Vagina (tissue), 2 donors: Measurements from ENCODE around the gene ATP8B2. TPM values are rescaled to one million over a fixed set of nuclear protein-coding genes. Genes with fewer than 3 reads are reported as not detected.
"Not testable (repeated sequence)": the region's sequence is repeated elsewhere in the genome, so short reads cannot be mapped to it uniquely, and the experiment has no call there.

Experiments
- DNase-seq, 2 donors: peaks; one replicate each; pipeline ENCODE4 v3.0.0-alpha.2; 2017; ENCODE audit errors: extremely low spot score in 2 of 2
- H3K27ac ChIP-seq: fragments of 200-600 bp; sonication (generic); one replicate; pipeline ENCODE4 v1.5.1; 2019
- H3K27me3 ChIP-seq: fragments of 200-600 bp; sonication (generic); one replicate; pipeline ENCODE4 v1.5.1; 2019
- H3K36me3 ChIP-seq, 2 donors: fragments of 200-600 bp; sonication (generic); one replicate each; pipeline ENCODE4 v1.5.1; 2017 to 2019
- H3K4me1 ChIP-seq: fragments of 200-600 bp; sonication (generic); one replicate; pipeline ENCODE4 v1.5.1; 2019
- H3K4me3 ChIP-seq, 2 donors: fragments of 200-600 bp; sonication (generic); 1 replicate in 1 of 2; 2 replicates in 1 of 2; pipeline ENCODE4 v1.5.1; 2016 to 2019
- H3K9me3 ChIP-seq: fragments of 200-600 bp; sonication (generic); one replicate; pipeline ENCODE4 v1.5.1; 2019
- POLR2A ChIP-seq, 2 donors: fragments of 450-650 bp; IDR thresholded peaks; one replicate each; pipeline ENCODE4 v1.6.1; 2017; ENCODE audit warnings: antibody characterized with exemption in 2 of 2, mild to moderate bottlenecking in 2 of 2, moderate library complexity in 2 of 2
- POLR2AphosphoS5 ChIP-seq, 2 donors: sonication (generic); formaldehyde crosslinking; IDR thresholded peaks; one replicate each; pipeline ENCODE4 v1.9.0; 2017; ENCODE audit warnings: antibody characterized with exemption in 2 of 2, mild to moderate bottlenecking in 2 of 2, low read depth in 1 of 2; ENCODE audit not compliant: insufficient read depth in 1 of 2
- intact Hi-C: fragments of 100-400 bp; cut with DNase I; formaldehyde crosslinking; loops from one replicate; pipeline ENCODE4 v1.15.1; 2023
- total RNA-seq: library from RNA; depleted of rRNA; stranded (reverse); fragments of >200 nt; gene quantifications from one replicate; pipeline ENCODE4 v1.2.3, GENCODE V29; 2016
- TF ChIP-seq, protein P1 (sequence below), 3 experiments: fragments of 450-650 bp in 2 of 3; fragments of 200-600 bp in 1 of 3; sonication (generic) in 1 of 3; IDR thresholded peaks; one replicate each; pipeline ENCODE4 v1.5.1; 2017 to 2019; ENCODE audit warnings: antibody characterized with exemption in 3 of 3, mild to moderate bottlenecking in 2 of 3, moderate library complexity in 2 of 3

The ATP8B2 gene, protein sequence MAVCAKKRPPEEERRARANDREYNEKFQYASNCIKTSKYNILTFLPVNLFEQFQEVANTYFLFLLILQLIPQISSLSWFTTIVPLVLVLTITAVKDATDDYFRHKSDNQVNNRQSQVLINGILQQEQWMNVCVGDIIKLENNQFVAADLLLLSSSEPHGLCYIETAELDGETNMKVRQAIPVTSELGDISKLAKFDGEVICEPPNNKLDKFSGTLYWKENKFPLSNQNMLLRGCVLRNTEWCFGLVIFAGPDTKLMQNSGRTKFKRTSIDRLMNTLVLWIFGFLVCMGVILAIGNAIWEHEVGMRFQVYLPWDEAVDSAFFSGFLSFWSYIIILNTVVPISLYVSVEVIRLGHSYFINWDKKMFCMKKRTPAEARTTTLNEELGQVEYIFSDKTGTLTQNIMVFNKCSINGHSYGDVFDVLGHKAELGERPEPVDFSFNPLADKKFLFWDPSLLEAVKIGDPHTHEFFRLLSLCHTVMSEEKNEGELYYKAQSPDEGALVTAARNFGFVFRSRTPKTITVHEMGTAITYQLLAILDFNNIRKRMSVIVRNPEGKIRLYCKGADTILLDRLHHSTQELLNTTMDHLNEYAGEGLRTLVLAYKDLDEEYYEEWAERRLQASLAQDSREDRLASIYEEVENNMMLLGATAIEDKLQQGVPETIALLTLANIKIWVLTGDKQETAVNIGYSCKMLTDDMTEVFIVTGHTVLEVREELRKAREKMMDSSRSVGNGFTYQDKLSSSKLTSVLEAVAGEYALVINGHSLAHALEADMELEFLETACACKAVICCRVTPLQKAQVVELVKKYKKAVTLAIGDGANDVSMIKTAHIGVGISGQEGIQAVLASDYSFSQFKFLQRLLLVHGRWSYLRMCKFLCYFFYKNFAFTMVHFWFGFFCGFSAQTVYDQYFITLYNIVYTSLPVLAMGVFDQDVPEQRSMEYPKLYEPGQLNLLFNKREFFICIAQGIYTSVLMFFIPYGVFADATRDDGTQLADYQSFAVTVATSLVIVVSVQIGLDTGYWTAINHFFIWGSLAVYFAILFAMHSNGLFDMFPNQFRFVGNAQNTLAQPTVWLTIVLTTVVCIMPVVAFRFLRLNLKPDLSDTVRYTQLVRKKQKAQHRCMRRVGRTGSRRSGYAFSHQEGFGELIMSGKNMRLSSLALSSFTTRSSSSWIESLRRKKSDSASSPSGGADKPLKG
- total RNA-seq, result 65.1 TPM

DNA sequence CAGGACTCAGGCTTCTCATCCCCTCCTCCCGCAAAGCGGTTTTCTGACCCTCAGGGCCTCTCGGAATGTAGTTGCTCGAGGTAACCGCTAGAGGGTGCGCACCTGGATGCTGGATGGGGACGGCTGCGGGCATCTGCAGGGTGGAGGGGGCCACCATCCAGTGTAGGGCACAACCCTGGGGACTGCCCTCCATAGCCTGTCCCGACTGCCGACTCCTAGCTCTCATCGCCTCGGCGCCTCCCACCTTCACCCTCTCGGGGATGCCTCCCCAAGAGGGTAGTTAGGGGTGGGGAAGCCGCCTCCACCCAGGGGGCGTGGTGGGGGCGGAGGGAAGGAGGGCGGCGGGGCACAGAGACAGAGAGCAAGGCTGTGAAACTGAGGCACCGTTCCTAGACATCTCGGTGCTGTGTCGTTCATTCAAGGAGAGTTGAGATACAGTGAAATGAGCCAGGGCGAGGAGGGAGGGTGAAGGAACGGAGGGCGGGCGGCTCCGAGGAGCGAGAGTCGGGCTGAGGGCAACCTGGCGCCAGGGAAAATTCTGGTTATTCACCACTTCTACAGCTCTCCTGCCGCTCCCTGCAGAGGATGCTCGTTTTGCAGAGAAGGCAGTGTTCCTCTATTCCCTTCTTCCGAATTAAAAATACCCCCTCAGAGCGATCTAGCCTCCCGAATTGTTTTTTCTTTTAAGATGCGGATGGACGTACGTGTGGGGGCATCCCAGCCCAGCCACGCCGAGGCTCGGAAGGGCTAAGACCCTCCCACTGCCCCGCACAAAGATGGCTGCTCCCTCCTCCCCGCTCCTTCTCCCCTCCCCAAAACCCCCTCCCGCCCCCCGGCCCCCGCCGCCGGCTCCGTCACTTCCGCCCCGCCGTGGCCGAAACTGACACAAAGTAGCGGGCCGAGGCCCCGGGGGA, at the start of gene ATP8B2:
TSS of gene ATP8B2 (plus strand) at position 857 of the 914 bp plus-strand sequence. CDS start 2,617 bp downstream, outside the sequence.
- Histone ChIP-seq H3K4me3 (peak within 1 kb of the TSS; percentile 64 to 81), H3K27ac (peak within 1 kb of the TSS; percentile 98), H3K27me3 (no peaks in the 10 kb centered on the region), H3K9me3 (no peaks in the 10 kb centered on the region), H3K4me1 (peaks cover 39% of the 10 kb centered on the region), H3K36me3 (no peaks in the 10 kb centered on the region)
- intact Hi-C loops, result loop anchor here (5.0 kb wide), 2 partner anchors 82 to 677 kb away; partner anchors contain the start of genes IL6R and ZBTB7B
- TF ChIP-seq POLR2AphosphoS5 (IDR thresholded peaks at IDR 0.05; ENCODE audit: insufficient read depth in 1 of 2, low read depth in 1 of 2) (peak in 1 of 2 donors; percentile 74), POLR2A (IDR thresholded peaks at IDR 0.05) (no peak)
- TF ChIP-seq, protein P1, sequence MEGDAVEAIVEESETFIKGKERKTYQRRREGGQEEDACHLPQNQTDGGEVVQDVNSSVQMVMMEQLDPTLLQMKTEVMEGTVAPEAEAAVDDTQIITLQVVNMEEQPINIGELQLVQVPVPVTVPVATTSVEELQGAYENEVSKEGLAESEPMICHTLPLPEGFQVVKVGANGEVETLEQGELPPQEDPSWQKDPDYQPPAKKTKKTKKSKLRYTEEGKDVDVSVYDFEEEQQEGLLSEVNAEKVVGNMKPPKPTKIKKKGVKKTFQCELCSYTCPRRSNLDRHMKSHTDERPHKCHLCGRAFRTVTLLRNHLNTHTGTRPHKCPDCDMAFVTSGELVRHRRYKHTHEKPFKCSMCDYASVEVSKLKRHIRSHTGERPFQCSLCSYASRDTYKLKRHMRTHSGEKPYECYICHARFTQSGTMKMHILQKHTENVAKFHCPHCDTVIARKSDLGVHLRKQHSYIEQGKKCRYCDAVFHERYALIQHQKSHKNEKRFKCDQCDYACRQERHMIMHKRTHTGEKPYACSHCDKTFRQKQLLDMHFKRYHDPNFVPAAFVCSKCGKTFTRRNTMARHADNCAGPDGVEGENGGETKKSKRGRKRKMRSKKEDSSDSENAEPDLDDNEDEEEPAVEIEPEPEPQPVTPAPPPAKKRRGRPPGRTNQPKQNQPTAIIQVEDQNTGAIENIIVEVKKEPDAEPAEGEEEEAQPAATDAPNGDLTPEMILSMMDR (IDR thresholded peaks at IDR 0.05), result peak; percentile 72 to 93 (median 78)
- DNase-seq, result no peak

DNA sequence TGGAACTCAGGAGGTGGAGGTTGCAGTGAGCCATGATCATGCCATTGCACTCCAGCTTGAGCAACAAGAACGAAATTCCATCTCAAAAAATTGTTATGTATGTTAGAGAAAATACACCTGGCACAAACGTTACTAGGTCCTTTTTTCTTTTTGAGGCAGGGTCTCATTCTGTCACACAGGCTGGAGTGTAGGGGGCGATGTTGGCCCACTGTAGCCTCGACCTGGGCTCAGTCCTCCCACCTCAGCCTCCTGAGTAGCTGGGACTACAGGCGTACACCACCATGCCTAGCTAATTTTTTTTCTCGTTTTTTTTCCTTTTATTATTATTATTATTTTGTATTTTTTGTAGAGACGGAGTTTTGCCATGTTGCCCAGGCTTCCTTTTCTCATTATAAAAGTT, 48.5 kb upstream of the ATP8B2 start:
- H3K4me3 ChIP-seq, result no peak overlapping the region
- intact Hi-C loops, result no loop called here
- H3K36me3 ChIP-seq, result peaks cover 0 to 14% of the 10 kb centered on the region in 2 donors
- H3K27me3 ChIP-seq, result no peaks in the 10 kb centered on the region
- no peak for DNase-seq
- peaks cover 16% of the 10 kb centered on the region for H3K4me1 ChIP-seq
- H3K27ac ChIP-seq, result no peak overlapping the region
- H3K9me3 ChIP-seq, result no peaks in the 10 kb centered on the region
- TF ChIP-seq POLR2A (IDR thresholded peaks at IDR 0.05), result no peak
- TF ChIP-seq POLR2AphosphoS5 (IDR thresholded peaks at IDR 0.05; ENCODE audit: insufficient read depth in 1 of 2, low read depth in 1 of 2), result no peak
- TF ChIP-seq, protein P1 (IDR thresholded peaks at IDR 0.05), result no peak

DNA sequence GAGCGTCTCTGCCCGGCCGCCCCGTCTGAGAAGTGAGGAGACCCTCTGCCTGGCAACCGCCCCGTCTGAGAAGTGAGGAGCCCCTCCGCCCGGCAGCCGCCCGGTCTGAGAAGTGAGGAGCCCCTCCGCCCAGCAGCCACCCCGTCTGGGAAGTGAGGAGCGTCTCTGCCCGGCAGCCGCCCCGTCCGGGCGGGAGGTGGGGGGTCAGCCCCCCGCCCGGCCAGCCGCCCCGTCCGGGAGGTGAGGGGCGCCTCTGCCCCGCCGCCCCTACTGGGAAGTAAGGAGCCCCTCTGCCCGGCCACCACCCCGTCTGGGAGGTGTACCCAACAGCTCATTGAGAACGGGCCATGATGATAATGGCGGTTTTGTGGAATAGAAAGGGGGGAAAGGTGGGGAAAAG, 37.7 kb upstream of the ATP8B2 start:
- H3K4me1 ChIP-seq, H3K9me3 ChIP-seq, H3K27ac ChIP-seq, H3K36me3 ChIP-seq, H3K4me3 ChIP-seq, H3K27me3 ChIP-seq, DNase-seq: not testable (repeated sequence)
- intact Hi-C loops, result loop anchor here (5.0 kb wide), 1 partner anchor 180 kb away; no protein-coding TSS in a partner anchor

DNA sequence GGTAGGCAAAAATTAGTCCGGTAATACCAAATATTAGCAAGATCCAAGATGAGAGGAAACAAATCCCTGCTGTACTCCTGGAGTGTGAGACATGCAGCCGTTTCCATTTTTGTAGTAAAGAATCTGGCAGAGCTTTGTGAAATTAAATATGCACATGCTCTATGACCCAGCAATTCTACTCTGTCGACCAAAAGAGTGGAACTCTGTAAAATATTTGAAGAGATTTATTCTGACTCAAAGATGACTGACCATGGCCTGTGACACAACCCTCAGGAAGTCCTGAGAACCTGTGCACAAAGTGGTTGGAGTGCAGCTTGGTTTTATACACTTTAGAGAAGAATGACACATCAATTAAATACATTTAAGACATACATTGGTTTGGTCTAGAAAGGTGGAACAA, 36.7 kb upstream of the ATP8B2 start:
- H3K4me1 ChIP-seq, result no peaks in the 10 kb centered on the region

More for the DNA sequence above, 36.7 kb upstream of the ATP8B2 start:
- H3K27me3 ChIP-seq, result no peaks in the 10 kb centered on the region
- no peaks in the 10 kb centered on the region for H3K9me3 ChIP-seq
- intact Hi-C loops, result loop anchor here (5.0 kb wide), 1 partner anchor 179 kb away; no protein-coding TSS in a partner anchor
- no peak overlapping the region for H3K27ac ChIP-seq
- no peak for DNase-seq
- no peaks in the 10 kb centered on the region for H3K36me3 ChIP-seq
- H3K4me3 ChIP-seq, result no peak overlapping the region
- TF ChIP-seq, protein P1 (IDR thresholded peaks at IDR 0.05), result no peak
- no peak for TF ChIP-seq POLR2A (IDR thresholded peaks at IDR 0.05)
- no peak for TF ChIP-seq POLR2AphosphoS5 (IDR thresholded peaks at IDR 0.05; ENCODE audit: insufficient read depth in 1 of 2, low read depth in 1 of 2)
